Right renal pelvis (tissue), 4 donors: ENCODE results near the gene IKBKE. TPM values are rescaled to one million over a fixed set of nuclear protein-coding genes. Genes with fewer than 3 reads are reported as not detected.

ENCODE experiments used
- DNase-seq, 4 donors: peaks; one replicate each; pipeline ENCODE4 v3.0.0-alpha.2; 2013; ENCODE audit warnings: low read depth in 4 of 4, low spot score in 3 of 4, missing footprints in 1 of 4
- polyA plus RNA-seq, 4 donors: library from polyadenylated mRNA; unstranded; fragments of 120-200 nt; gene quantifications; one replicate each; pipeline ENCODE4 v1.2.1, GENCODE V29; 2013; ENCODE audit not compliant: insufficient read length in 4 of 4

IKBKE gene
- polyA plus RNA-seq, 4 donors, result 4.3 to 4.9 (median 4.6) TPM

GRCh38 chr1:206510371-206510770 lies 40.1 kb downstream of the IKBKE start:
- DNase-seq, result no peak

- DNase-seq, result no peak
Measured at GRCh38 chr1:206511362-206512057, 41.2 kb downstream of the IKBKE start.

- DNase-seq, result no peak
Measured at GRCh38 chr1:206512058-206512850, 42.0 kb downstream of the IKBKE start.

GRCh38 chr1:206512851-206513180 lies 42.5 kb downstream of the IKBKE start:
- DNase-seq, result no peak

GRCh38 chr1:206513312-206514111 lies 43.2 kb downstream of the IKBKE start:
- no peak for DNase-seq

GRCh38 chr1:206514813-206515387 lies 44.6 kb downstream of the IKBKE start:
- no peak for DNase-seq

GRCh38 chr1:206516728-206516990 lies 46.4 kb downstream of the IKBKE start:
- no peak for DNase-seq

- DNase-seq, result no peak
Measured at GRCh38 chr1:206517784-206518183, 47.5 kb downstream of the IKBKE start.

- no peak for DNase-seq
Measured at GRCh38 chr1:206518206-206518605, 47.9 kb downstream of the IKBKE start.

GRCh38 chr1:206518743-206519142 lies 48.5 kb downstream of the IKBKE start:
- no peak for DNase-seq

GRCh38 chr1:206521127-206521526 lies 50.9 kb downstream of the IKBKE start:
- DNase-seq, result no peak

GRCh38 chr1:206521694-206522402 lies 51.6 kb downstream of the IKBKE start:
- no peak for DNase-seq

- no peak for DNase-seq
Measured at GRCh38 chr1:206524739-206525364, 54.6 kb downstream of the IKBKE start.

GRCh38 chr1:206526064-206526911 lies 56.0 kb downstream of the IKBKE start:
- DNase-seq, result no peak

GRCh38 chr1:206529425-206529824 lies 59.1 kb downstream of the IKBKE start:
- no peak for DNase-seq

- no peak for DNase-seq
Measured at GRCh38 chr1:206532368-206532767, 62.1 kb downstream of the IKBKE start.

- DNase-seq, result no peak
Measured at GRCh38 chr1:206534552-206534951, 64.3 kb downstream of the IKBKE start.

GRCh38 chr1:206535853-206536188 lies 65.5 kb downstream of the IKBKE start:
- DNase-seq, result no peak

GRCh38 chr1:206537141-206537540 lies 66.9 kb downstream of the IKBKE start:
- no peak for DNase-seq
